Activated CD4-positive, alpha-beta T cell treated with anti-CD3 and anti-CD28 coated beads, Interleukin-2, amount 50 U/mL, for 24 hours (primary cell): ENCODE data around the gene KDM4C.
"Not testable (repeated sequence)": the region's sequence is repeated elsewhere in the genome, so short reads cannot be mapped to it uniquely, and the experiment has no call there.

Experiments used
- DNase-seq, 2 donors: peaks; one replicate each; pipeline ENCODE4 v3.0.0-alpha.2; 2020; ENCODE audit warnings: low read depth in 1 of 2, low spot score in 1 of 2

The KDM4C gene

GRCh38 chr9:6757456-6758247 is at the start of gene KDM4C:
Gene KDM4C (plus strand): TSS chr9:6757973. CDS start chr9:6792989, 35,016 bp downstream.
- DNase-seq: peak; percentile 80 to 89

- DNase-seq: no peak
Measured at GRCh38 chr9:6708732-6709131, 49.0 kb upstream of the KDM4C start.

GRCh38 chr9:6711403-6711802 is 46.4 kb upstream of the KDM4C start:
- no peak for DNase-seq

GRCh38 chr9:6712041-6712440 is 45.7 kb upstream of the KDM4C start:
- DNase-seq: no peak

GRCh38 chr9:6714176-6714575 is 43.6 kb upstream of the KDM4C start:
- DNase-seq: no peak

- DNase-seq: not testable (repeated sequence)
Measured at GRCh38 chr9:6715153-6715754, 42.5 kb upstream of the KDM4C start.

GRCh38 chr9:6715755-6716643 is 41.8 kb upstream of the KDM4C start:
- DNase-seq: peak; percentile 36 to 65

GRCh38 chr9:6716766-6717165 is 41.0 kb upstream of the KDM4C start:
- no peak for DNase-seq

- no peak for DNase-seq
Measured at GRCh38 chr9:6723881-6724420, 33.8 kb upstream of the KDM4C start.

GRCh38 chr9:6733257-6733656 is 24.5 kb upstream of the KDM4C start:
- no peak for DNase-seq

GRCh38 chr9:6733831-6734230 is 23.9 kb upstream of the KDM4C start:
- DNase-seq: no peak

GRCh38 chr9:6735422-6735821 is 22.4 kb upstream of the KDM4C start:
- no peak for DNase-seq

- no peak for DNase-seq
Measured at GRCh38 chr9:6739218-6739617, 18.6 kb upstream of the KDM4C start.

- not testable (repeated sequence) for DNase-seq
Measured at GRCh38 chr9:6748861-6749260, 8.9 kb upstream of the KDM4C start.

- not testable (repeated sequence) for DNase-seq
Measured at GRCh38 chr9:6754861-6755260, 2.9 kb upstream of the KDM4C start.

GRCh38 chr9:6757132-6757455 is 679 bp upstream of the KDM4C start:
- peak; percentile 69 to 70 for DNase-seq

GRCh38 chr9:6758248-6758497 is 400 bp downstream of the KDM4C start:
- no peak for DNase-seq

- DNase-seq: peak; percentile 21 to 36
Measured at GRCh38 chr9:6758498-6759184, 868 bp downstream of the KDM4C start.

- DNase-seq: peak in 1 of 2 donors; percentile 20
Measured at GRCh38 chr9:6759185-6759977, 1.6 kb downstream of the KDM4C start.

GRCh38 chr9:6761306-6761705 is 3.5 kb downstream of the KDM4C start:
- no peak for DNase-seq
